AG08396 (cell line): ENCODE measurements around the gene GKN1.

Source experiments
- DNase-seq: peaks from one replicate; pipeline ENCODE4 v3.0.0; 2012; ENCODE audit warnings: low spot score, mixed read lengths

The GKN1 gene

GRCh38 chr2:68961380-68961779 lies 13.1 kb upstream of the GKN1 start:
- DNase-seq = no peak

GRCh38 chr2:68964282-68964681 lies 10.2 kb upstream of the GKN1 start:
- no peak for DNase-seq

GRCh38 chr2:68968221-68968620 lies 6.2 kb upstream of the GKN1 start:
- DNase-seq = no peak

- DNase-seq = no peak
These were observed 4.5 kb upstream of the GKN1 start for GRCh38 chr2:68969736-68970490.

GRCh38 chr2:68970566-68971265 lies 3.7 kb upstream of the GKN1 start:
- no peak for DNase-seq

GRCh38 chr2:68971591-68972231 lies 2.7 kb upstream of the GKN1 start:
- DNase-seq = peak; percentile 57

GRCh38 chr2:68974946-68975665 lies 670 bp downstream of the GKN1 start:
- no peak for DNase-seq

GRCh38 chr2:68975844-68976243 lies 1.4 kb downstream of the GKN1 start:
- DNase-seq = no peak

- no peak for DNase-seq
These were observed 3.0 kb downstream of the GKN1 start for GRCh38 chr2:68977453-68977852.

GRCh38 chr2:68978098-68978497 lies 3.7 kb downstream of the GKN1 start:
- no peak for DNase-seq

- DNase-seq = no peak
These were observed 6.5 kb downstream of the GKN1 start for GRCh38 chr2:68980956-68981355.

GRCh38 chr2:68987021-68987503 lies 12.6 kb downstream of the GKN1 start:
- DNase-seq = no peak

- DNase-seq = no peak
These were observed 14.6 kb downstream of the GKN1 start for GRCh38 chr2:68989035-68989434.

- no peak for DNase-seq
These were observed 17.9 kb downstream of the GKN1 start for GRCh38 chr2:68992341-68992740.

- DNase-seq = no peak
These were observed 18.5 kb downstream of the GKN1 start for GRCh38 chr2:68992933-68993332.

- DNase-seq = no peak
These were observed 19.2 kb downstream of the GKN1 start for GRCh38 chr2:68993660-68994059.

GRCh38 chr2:68994864-68995263 lies 20.4 kb downstream of the GKN1 start:
- DNase-seq = peak; percentile 35

GRCh38 chr2:68995916-68996315 lies 21.5 kb downstream of the GKN1 start:
- no peak for DNase-seq

GRCh38 chr2:68997401-68997800 lies 23.0 kb downstream of the GKN1 start:
- no peak for DNase-seq

- DNase-seq = no peak
These were observed 27.4 kb downstream of the GKN1 start for GRCh38 chr2:69001879-69002278.

- no peak for DNase-seq
These were observed 29.3 kb downstream of the GKN1 start for GRCh38 chr2:69003731-69004130.

GRCh38 chr2:69007169-69007568 lies 32.7 kb downstream of the GKN1 start:
- no peak for DNase-seq
